NT2/D1 (cell line): ENCODE data around the gene NPEPPS.
"Not testable (repeated sequence)": the region's sequence is repeated elsewhere in the genome, so short reads cannot be mapped to it uniquely, and the experiment has no call there.

Source experiments
- SUZ12 ChIP-seq: IDR thresholded peaks from 2 replicates; pipeline ENCODE4 v1.6.1; 2011; ENCODE audit not compliant: insufficient read length, insufficient read depth; ENCODE audit errors: extremely low read depth
- YY1 ChIP-seq: IDR thresholded peaks from 2 replicates; pipeline ENCODE4 v1.6.1; 2011; ENCODE audit not compliant: insufficient read length, insufficient read depth
- ZNF274 ChIP-seq: IDR thresholded peaks from 2 replicates; pipeline ENCODE4 v1.6.1; 2011; ENCODE audit warnings: mild to moderate bottlenecking, low read depth, low read length

DNA sequence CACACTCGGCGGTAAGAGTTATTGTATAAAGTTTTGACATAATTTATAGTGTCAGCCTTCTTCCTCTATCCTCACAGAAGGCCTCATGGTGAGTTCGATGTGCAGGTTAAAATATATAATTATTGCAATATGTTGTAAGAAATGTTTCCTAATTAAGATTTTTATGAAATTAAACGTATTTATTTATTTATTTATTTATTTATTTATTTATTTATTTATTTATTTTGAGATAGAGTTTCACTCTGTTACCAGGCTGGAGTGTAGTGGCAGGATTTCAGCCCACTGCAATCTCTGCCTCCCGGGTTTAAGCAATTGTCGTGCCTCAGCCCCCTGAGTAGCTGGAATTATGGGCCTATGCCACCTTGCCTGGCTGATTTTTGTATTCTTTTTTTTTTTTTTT lies 13.4 kb downstream of the NPEPPS start:
- not testable (repeated sequence) for TF ChIP-seq YY1, ZNF274, SUZ12
